Stimulated activated effector memory CD8-positive, alpha-beta T cell treated with anti-CD3 and anti-CD28 coated beads, Interleukin-12 subunit alpha, Interleukin-12 subunit beta, amount 100 ng/mL, for 72 hours (primary cell): ENCODE measurements around the gene GABBR2.

Experiments used
- ATAC-seq: fragments of 150-1000 bp; cut with Tn5 transposase; 2 replicates; pipeline ENCODE4 v1.10.0; 2021
- DNase-seq, 2 donors: peaks; one replicate each; pipeline ENCODE4 v3.0.0; 2021 to 2022; ENCODE audit warnings: low spot score in 2 of 2
- H3K27ac Mint-ChIP-seq: one replicate; pipeline ENCODE4 v1.8.0; 2022; ENCODE audit warnings: mild to moderate bottlenecking, mixed read lengths
- H3K36me3 Mint-ChIP-seq: one replicate; pipeline ENCODE4 v1.8.0; 2022; ENCODE audit warnings: mild to moderate bottlenecking, mixed read lengths
- H3K4me1 Mint-ChIP-seq: one replicate; pipeline ENCODE4 v1.8.0; 2022; ENCODE audit warnings: mixed read lengths
- H3K4me3 Mint-ChIP-seq: one replicate; pipeline ENCODE4 v1.8.0; 2022; ENCODE audit warnings: mild to moderate bottlenecking, mixed read lengths
- H3K9me3 Mint-ChIP-seq: one replicate; pipeline ENCODE4 v1.8.0; 2022; ENCODE audit warnings: mixed read lengths

GABBR2 gene

GRCh38 chr9:98341157-98342097, 367.3 kb downstream of the GABBR2 start:
- no peak for DNase-seq
- H3K4me3 Mint-ChIP-seq = no peak overlapping the region
- no peaks in the 10 kb centered on the region for H3K9me3 Mint-ChIP-seq
- ATAC-seq = no peak
- H3K27ac Mint-ChIP-seq = no peak overlapping the region
- no peaks in the 10 kb centered on the region for H3K4me1 Mint-ChIP-seq
- no peaks in the 10 kb centered on the region for H3K36me3 Mint-ChIP-seq

- no peak for ATAC-seq
- Mint-ChIP-seq H3K9me3 (no peaks in the 10 kb centered on the region), H3K27ac (no peak overlapping the region), H3K36me3 (no peaks in the 10 kb centered on the region), H3K4me3 (no peak overlapping the region), H3K4me1 (no peaks in the 10 kb centered on the region)
- DNase-seq = no peak
Observed at GRCh38 chr9:98339987-98340800, 368.5 kb downstream of the GABBR2 start.

GRCh38 chr9:98335661-98336060, 373.1 kb downstream of the GABBR2 start:
- H3K36me3 Mint-ChIP-seq = no peaks in the 10 kb centered on the region
- H3K9me3 Mint-ChIP-seq = no peaks in the 10 kb centered on the region
- DNase-seq = no peak
- no peak overlapping the region for H3K4me3 Mint-ChIP-seq
- H3K4me1 Mint-ChIP-seq = no peaks in the 10 kb centered on the region
- ATAC-seq = no peak
- no peak overlapping the region for H3K27ac Mint-ChIP-seq

GRCh38 chr9:98334796-98335195, 373.9 kb downstream of the GABBR2 start:
- Mint-ChIP-seq H3K9me3 (no peaks in the 10 kb centered on the region), H3K36me3 (no peaks in the 10 kb centered on the region), H3K4me1 (no peaks in the 10 kb centered on the region), H3K4me3 (no peak overlapping the region), H3K27ac (no peak overlapping the region)
- ATAC-seq (no peak), DNase-seq (no peak)

GRCh38 chr9:98333703-98334582, 374.8 kb downstream of the GABBR2 start:
- DNase-seq (no peak), ATAC-seq (no peak)
- H3K9me3 Mint-ChIP-seq = no peaks in the 10 kb centered on the region
- H3K4me3 Mint-ChIP-seq = no peak overlapping the region
- H3K36me3 Mint-ChIP-seq = no peaks in the 10 kb centered on the region
- H3K27ac Mint-ChIP-seq = no peak overlapping the region
- H3K4me1 Mint-ChIP-seq = no peaks in the 10 kb centered on the region

GRCh38 chr9:98332405-98332831, 376.3 kb downstream of the GABBR2 start:
- Mint-ChIP-seq H3K4me1 (no peaks in the 10 kb centered on the region), H3K36me3 (no peaks in the 10 kb centered on the region), H3K27ac (no peak overlapping the region), H3K4me3 (no peak overlapping the region), H3K9me3 (no peaks in the 10 kb centered on the region)
- no peak for ATAC-seq
- no peak for DNase-seq

- no peak overlapping the region for H3K4me3 Mint-ChIP-seq
- no peak for ATAC-seq
- no peaks in the 10 kb centered on the region for H3K4me1 Mint-ChIP-seq
- DNase-seq = peak in 1 of 2 donors; percentile 36
- no peaks in the 10 kb centered on the region for H3K36me3 Mint-ChIP-seq
- H3K27ac Mint-ChIP-seq = no peak overlapping the region
- H3K9me3 Mint-ChIP-seq = no peaks in the 10 kb centered on the region
Observed at GRCh38 chr9:98331536-98332259, 377.0 kb downstream of the GABBR2 start.

GRCh38 chr9:98330831-98331230, 377.9 kb downstream of the GABBR2 start:
- H3K4me1 Mint-ChIP-seq = no peaks in the 10 kb centered on the region
- H3K9me3 Mint-ChIP-seq = no peaks in the 10 kb centered on the region
- DNase-seq (no peak), ATAC-seq (no peak)
- H3K4me3 Mint-ChIP-seq = no peak overlapping the region
- H3K36me3 Mint-ChIP-seq = no peaks in the 10 kb centered on the region
- no peak overlapping the region for H3K27ac Mint-ChIP-seq

GRCh38 chr9:98329904-98330303, 378.8 kb downstream of the GABBR2 start:
- H3K4me3 Mint-ChIP-seq = no peak overlapping the region
- H3K36me3 Mint-ChIP-seq = no peaks in the 10 kb centered on the region
- H3K9me3 Mint-ChIP-seq = no peaks in the 10 kb centered on the region
- DNase-seq (no peak), ATAC-seq (no peak)
- H3K27ac Mint-ChIP-seq = no peak overlapping the region
- H3K4me1 Mint-ChIP-seq = no peaks in the 10 kb centered on the region

GRCh38 chr9:98329281-98329680, 379.5 kb downstream of the GABBR2 start:
- DNase-seq (no peak), ATAC-seq (no peak)
- no peaks in the 10 kb centered on the region for H3K9me3 Mint-ChIP-seq
- H3K4me3 Mint-ChIP-seq = no peak overlapping the region
- H3K4me1 Mint-ChIP-seq = no peaks in the 10 kb centered on the region
- no peak overlapping the region for H3K27ac Mint-ChIP-seq
- H3K36me3 Mint-ChIP-seq = no peaks in the 10 kb centered on the region

GRCh38 chr9:98328770-98329169, 380.0 kb downstream of the GABBR2 start:
- no peak for ATAC-seq
- H3K4me3 Mint-ChIP-seq = no peak overlapping the region
- no peaks in the 10 kb centered on the region for H3K9me3 Mint-ChIP-seq
- H3K27ac Mint-ChIP-seq = no peak overlapping the region
- no peaks in the 10 kb centered on the region for H3K36me3 Mint-ChIP-seq
- no peak for DNase-seq
- H3K4me1 Mint-ChIP-seq = no peaks in the 10 kb centered on the region

GRCh38 chr9:98328141-98328540, 380.6 kb downstream of the GABBR2 start:
- DNase-seq (no peak), ATAC-seq (no peak)
- Mint-ChIP-seq H3K4me1 (no peaks in the 10 kb centered on the region), H3K27ac (no peak overlapping the region), H3K4me3 (no peak overlapping the region), H3K9me3 (no peaks in the 10 kb centered on the region), H3K36me3 (no peaks in the 10 kb centered on the region)

GRCh38 chr9:98327249-98327561, 381.5 kb downstream of the GABBR2 start:
- no peaks in the 10 kb centered on the region for H3K4me1 Mint-ChIP-seq
- DNase-seq = no peak
- no peak for ATAC-seq
- no peaks in the 10 kb centered on the region for H3K9me3 Mint-ChIP-seq
- H3K4me3 Mint-ChIP-seq = no peak overlapping the region
- no peaks in the 10 kb centered on the region for H3K36me3 Mint-ChIP-seq
- no peak overlapping the region for H3K27ac Mint-ChIP-seq

GRCh38 chr9:98326459-98327248, 382.1 kb downstream of the GABBR2 start:
- Mint-ChIP-seq H3K9me3 (no peaks in the 10 kb centered on the region), H3K27ac (no peak overlapping the region), H3K4me3 (no peak overlapping the region), H3K4me1 (no peaks in the 10 kb centered on the region), H3K36me3 (no peaks in the 10 kb centered on the region)
- no peak for ATAC-seq
- DNase-seq = no peak
